AG08395 (cell line): ENCODE results near the gene VANGL1.
A peak's percentile ranks its signal among the peaks of the same experiment; 100 is the strongest.

ENCODE experiments used
- DNase-seq: peaks from one replicate; pipeline ENCODE4 v3.0.0; 2012; ENCODE audit warnings: mixed read lengths, low spot score

VANGL1 gene

GRCh38 chr1:115669002-115669673 is 27.4 kb downstream of the VANGL1 start:
- peak; percentile 49 for DNase-seq

- DNase-seq: no peak
Measured at GRCh38 chr1:115669886-115670285, 28.1 kb downstream of the VANGL1 start.

DNA sequence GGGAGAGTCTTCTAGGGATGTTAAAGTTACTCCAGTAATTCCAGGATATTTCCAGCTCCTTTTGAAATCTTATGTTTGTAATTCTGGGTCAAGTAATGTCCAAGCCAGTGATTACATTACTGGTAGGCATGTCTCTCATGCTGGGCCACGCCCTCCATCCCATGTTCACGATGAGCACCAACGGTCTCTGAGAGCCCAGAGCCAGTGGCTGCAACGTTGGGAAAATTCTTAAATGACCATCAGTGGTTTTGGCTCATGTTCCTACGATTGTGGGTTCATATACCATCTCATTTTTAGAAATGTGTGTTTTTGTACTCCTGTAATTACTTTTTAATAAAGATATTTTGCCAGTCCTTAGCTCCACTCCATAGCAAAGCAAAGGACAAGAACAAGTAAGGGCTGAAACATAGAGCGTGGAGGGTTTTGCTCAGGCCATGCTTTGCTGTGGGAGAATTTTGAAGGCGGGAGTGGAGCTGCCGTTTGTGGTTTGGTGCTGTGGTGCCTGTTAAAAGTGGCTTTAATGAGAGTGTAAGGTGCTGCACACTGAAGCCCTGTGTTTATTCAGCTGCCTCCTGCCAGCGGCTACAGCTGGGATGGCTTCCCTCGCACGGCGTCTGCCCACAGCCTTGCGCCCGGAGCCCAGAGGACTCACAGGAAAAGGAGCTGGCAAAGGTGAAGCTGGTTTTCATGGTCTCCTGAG is 28.9 kb downstream of the VANGL1 start:
- no peak for DNase-seq

GRCh38 chr1:115671176-115671934 is 29.6 kb downstream of the VANGL1 start:
- no peak for DNase-seq

GRCh38 chr1:115672224-115673009 is 30.6 kb downstream of the VANGL1 start:
- no peak for DNase-seq

DNA sequence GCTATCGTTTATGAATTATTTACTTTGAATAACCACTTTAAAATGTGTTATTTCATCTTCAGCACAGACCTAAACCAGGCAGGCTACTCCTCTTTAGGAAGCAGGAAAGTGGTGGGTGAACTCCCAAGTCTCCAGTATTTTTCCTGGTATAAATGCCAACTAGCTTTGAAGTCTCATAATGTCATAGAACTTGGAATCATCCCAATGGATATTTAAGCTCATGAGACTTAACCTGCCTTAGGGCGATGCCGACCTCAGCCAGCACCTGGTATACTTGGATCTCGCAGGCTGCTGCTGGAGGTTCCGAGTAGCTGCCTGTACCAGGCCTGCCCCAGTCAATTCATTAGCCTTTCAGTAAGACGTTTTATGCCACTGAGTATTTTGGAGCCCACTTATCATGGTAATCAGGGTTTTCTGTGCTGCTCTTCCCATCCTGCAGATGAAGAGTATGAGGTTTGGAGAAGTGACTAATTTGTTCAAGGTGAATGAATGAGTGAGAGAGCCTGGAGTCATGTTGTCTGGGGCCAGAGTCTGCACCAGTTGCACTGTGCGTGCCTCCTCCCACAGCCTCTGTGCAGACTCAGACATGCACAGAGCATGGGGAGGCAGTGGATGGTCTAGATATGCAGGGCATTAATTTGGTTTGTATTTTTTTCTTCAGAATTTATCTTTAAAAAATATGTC is 34.9 kb downstream of the VANGL1 start:
- no peak for DNase-seq

GRCh38 chr1:115677182-115677555 is 35.4 kb downstream of the VANGL1 start:
- DNase-seq: no peak

DNA sequence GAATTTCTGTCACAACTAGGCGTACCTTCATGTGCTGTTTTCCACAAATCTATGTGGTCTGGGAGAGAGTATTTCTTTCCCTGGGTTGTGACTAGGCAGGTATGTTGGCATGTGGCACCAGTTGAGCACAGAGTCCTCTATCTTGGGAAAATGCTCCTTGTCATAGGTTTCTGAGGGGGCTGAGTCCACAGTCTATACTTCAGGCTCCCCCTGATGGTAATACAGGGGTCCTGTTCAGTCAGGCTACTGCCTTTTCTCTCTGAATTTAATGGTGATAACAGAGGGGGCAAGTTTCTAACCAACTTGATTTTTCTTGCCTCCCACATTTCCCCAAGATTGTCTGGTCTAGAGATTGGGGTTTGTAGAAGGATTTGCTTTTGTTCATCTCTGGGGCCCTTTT is 35.8 kb downstream of the VANGL1 start:
- no peak for DNase-seq

- DNase-seq: no peak
Measured at GRCh38 chr1:115678141-115678540, 36.4 kb downstream of the VANGL1 start.

GRCh38 chr1:115679141-115679611 is 37.4 kb downstream of the VANGL1 start:
- peak; percentile 95 for DNase-seq

GRCh38 chr1:115680730-115681111 is 39.0 kb downstream of the VANGL1 start:
- DNase-seq: no peak

GRCh38 chr1:115682792-115683191 is 41.0 kb downstream of the VANGL1 start:
- DNase-seq: no peak

GRCh38 chr1:115685029-115685705 is 43.4 kb downstream of the VANGL1 start:
- DNase-seq: no peak

- DNase-seq: no peak
Measured at GRCh38 chr1:115687744-115688143, 46.0 kb downstream of the VANGL1 start.

DNA sequence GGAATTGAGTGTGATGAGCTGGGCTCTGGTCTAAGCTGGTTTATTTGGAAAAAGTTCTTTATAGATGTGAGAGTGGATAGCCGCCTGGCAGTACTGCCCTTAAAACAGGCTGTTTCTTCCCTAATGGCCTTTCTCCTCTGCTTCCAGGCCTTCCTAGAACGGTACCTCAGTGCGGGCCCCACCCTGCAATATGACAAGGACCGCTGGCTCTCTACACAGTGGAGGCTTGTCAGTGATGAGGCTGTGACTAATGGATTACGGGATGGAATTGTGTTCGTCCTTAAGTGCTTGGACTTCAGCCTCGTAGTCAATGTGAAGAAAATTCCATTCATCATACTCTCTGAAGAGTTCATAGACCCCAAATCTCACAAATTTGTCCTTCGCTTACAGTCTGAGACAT is 49.2 kb downstream of the VANGL1 start:
- DNase-seq: no peak

DNA sequence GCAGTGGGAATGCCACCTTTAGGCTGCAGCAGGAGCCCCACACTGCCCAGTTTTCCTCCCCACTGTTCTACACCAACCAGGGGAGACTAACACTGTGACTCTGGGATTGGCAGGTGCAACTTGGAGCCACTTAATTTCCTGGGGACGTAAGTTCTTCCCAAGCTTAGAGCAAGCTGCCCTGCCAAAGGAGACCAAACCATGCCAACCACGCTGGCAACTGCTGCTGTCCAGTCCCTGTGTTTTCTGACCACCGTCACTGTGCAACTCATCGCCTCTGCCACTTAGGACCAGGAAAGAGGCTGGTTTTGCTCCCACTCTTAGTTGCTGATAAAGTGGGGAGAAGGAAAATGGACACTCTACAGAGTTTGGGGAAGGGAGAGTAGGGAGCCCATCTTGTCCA is 50.5 kb downstream of the VANGL1 start:
- DNase-seq: no peak

DNA sequence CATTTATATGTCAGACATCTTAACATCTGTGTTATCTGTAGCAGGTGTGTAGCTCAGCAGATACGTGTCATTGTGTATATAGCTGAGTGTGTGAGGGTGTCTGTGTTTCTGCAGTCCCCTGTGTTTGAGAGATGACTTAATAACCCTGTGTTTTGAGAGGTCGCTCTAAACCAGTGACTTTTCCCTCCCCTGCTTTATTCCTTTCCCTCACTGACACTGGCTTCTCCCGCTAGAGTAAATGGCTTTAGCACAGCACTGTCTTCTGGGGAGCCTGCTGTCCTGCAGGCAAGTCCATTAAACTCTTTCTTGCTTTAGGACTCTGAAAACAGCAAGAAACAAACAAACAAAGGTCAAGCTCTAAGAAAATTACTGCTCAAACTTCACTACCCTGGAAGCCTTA is 53.0 kb downstream of the VANGL1 start:
- no peak for DNase-seq

DNA sequence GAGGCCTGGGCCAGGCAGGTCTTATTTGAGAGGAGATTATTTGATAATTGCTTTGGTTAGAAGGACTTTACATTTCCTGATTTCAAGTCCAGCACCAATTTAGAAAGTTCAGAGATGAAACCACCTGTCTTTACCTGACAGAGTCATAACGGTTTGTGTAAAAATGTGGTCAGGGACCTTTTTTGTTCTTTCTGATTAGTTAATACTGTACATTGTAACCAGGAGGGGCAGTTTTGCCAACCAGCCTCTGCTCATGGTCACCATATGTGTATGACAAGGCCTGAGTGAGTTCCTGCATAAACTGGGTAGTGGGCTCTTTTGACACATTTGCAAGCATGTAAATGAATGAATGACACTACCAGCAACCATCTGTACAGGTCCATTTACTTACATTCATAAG is 55.8 kb downstream of the VANGL1 start:
- DNase-seq: no peak

- DNase-seq: no peak
Measured at GRCh38 chr1:115701090-115701489, 59.3 kb downstream of the VANGL1 start.

DNA sequence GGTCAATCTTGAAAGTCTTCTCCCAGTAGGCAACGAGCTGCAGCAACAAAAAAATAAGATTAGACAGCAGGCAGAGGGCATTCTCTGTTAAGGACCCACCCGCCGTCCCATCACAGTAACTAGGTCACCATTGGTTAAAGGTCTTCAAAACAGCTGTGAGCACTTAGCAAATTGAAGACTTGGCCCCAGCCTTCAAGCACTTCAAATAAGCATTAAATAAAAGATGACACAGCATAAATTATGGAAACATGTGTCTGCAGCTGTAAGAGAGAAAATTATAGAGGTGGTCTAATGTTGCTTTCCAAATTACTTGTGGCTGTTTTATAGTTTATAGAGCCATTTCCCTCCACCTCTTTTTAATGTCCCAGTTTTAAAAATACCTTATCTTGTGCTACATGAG is 61.2 kb downstream of the VANGL1 start:
- DNase-seq: no peak
